Measurements from ENCODE around the gene MRPS27.

DNA sequence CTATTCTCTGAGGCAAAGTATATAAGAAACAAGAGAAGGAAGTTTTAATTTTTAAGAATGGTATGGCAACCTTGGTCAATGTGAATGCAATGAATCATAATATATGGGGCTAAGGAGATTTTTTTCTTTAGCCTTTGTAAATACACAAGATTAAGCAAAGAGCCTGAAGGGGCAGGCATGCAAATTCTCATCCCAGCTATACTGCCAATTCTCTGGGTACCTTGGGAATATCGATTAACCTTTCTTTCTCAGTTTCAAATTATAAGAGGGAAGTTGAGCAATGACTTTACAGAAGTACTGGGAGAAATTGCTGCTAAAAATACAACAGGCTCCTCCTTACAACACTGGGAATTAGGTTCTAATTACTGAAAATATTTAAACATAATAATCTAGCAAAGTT is 97.5 kb downstream of the MRPS27 start:
- TF ChIP-seq, protein P1, sequence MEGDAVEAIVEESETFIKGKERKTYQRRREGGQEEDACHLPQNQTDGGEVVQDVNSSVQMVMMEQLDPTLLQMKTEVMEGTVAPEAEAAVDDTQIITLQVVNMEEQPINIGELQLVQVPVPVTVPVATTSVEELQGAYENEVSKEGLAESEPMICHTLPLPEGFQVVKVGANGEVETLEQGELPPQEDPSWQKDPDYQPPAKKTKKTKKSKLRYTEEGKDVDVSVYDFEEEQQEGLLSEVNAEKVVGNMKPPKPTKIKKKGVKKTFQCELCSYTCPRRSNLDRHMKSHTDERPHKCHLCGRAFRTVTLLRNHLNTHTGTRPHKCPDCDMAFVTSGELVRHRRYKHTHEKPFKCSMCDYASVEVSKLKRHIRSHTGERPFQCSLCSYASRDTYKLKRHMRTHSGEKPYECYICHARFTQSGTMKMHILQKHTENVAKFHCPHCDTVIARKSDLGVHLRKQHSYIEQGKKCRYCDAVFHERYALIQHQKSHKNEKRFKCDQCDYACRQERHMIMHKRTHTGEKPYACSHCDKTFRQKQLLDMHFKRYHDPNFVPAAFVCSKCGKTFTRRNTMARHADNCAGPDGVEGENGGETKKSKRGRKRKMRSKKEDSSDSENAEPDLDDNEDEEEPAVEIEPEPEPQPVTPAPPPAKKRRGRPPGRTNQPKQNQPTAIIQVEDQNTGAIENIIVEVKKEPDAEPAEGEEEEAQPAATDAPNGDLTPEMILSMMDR (conservative IDR thresholded peaks at IDR 0.05 in 1 of 2, IDR thresholded peaks at IDR 0.05 in 1 of 2; ENCODE audit: extremely low read depth in 1 of 2, insufficient read depth in 1 of 2, low read depth in 1 of 2, low read length in 2 of 2), result no peak
- TF ChIP-seq EZH2 (IDR thresholded peaks at IDR 0.05; ENCODE audit: borderline replicate concordance, low read length), result no peak

All from mammary epithelial cell (primary cell).